UCSD-AML1 (cell line): ENCODE results near the gene PRDM12.

Experiments
- DNase-seq: peaks from one replicate; lab custom pipeline; 2025; ENCODE audit not compliant: unreplicated experiment; lab: John Stamatoyannopoulos, UW

Gene PRDM12

GRCh38 chr9:130664251-130665028 lies at the start of gene PRDM12:
Gene PRDM12, plus strand, starts transcription at chr9:130664594. Its CDS starts 60 bp downstream, at chr9:130664654.
- DNase-seq = no peak

GRCh38 chr9:130616451-130616850 lies 47.9 kb upstream of the PRDM12 start:
- DNase-seq = no peak

- DNase-seq = no peak
These were observed 40.9 kb upstream of the PRDM12 start for GRCh38 chr9:130623466-130623865.

- DNase-seq = no peak
These were observed 40.2 kb upstream of the PRDM12 start for GRCh38 chr9:130624154-130624553.

GRCh38 chr9:130626249-130626996 lies 38.0 kb upstream of the PRDM12 start:
- no peak for DNase-seq

GRCh38 chr9:130627051-130627450 lies 37.3 kb upstream of the PRDM12 start:
- DNase-seq = no peak

GRCh38 chr9:130627896-130628792 lies 36.2 kb upstream of the PRDM12 start:
- no peak for DNase-seq

GRCh38 chr9:130629443-130630070 lies 34.8 kb upstream of the PRDM12 start:
- DNase-seq = no peak

GRCh38 chr9:130630071-130630450 lies 34.3 kb upstream of the PRDM12 start:
- DNase-seq = no peak

GRCh38 chr9:130630506-130631330 lies 33.7 kb upstream of the PRDM12 start:
- no peak for DNase-seq

GRCh38 chr9:130631331-130632080 lies 32.9 kb upstream of the PRDM12 start:
- no peak for DNase-seq

GRCh38 chr9:130632081-130632710 lies 32.2 kb upstream of the PRDM12 start:
- DNase-seq = no peak

GRCh38 chr9:130632841-130633240 lies 31.6 kb upstream of the PRDM12 start:
- DNase-seq = no peak

GRCh38 chr9:130633336-130634190 lies 30.8 kb upstream of the PRDM12 start:
- DNase-seq = no peak

GRCh38 chr9:130634191-130634768 lies 30.1 kb upstream of the PRDM12 start:
- DNase-seq = no peak

GRCh38 chr9:130634801-130635200 lies 29.6 kb upstream of the PRDM12 start:
- no peak for DNase-seq

GRCh38 chr9:130635306-130635705 lies 29.1 kb upstream of the PRDM12 start:
- no peak for DNase-seq
